Adrenal gland (tissue), 12 donors: ENCODE results near the gene APBA1. TPM values are rescaled to one million over a fixed set of nuclear protein-coding genes. Genes with fewer than 3 reads are reported as not detected.

ENCODE experiments used
- DNase-seq, 7 donors: peaks; one replicate each; pipeline ENCODE4 v3.0.0-alpha.2; 2019 to 2020
- H3K27ac ChIP-seq, 5 donors: fragments of 200-600 bp; sonication (generic) in 4 of 5; 1 replicate in 3 of 5; 2 replicates in 2 of 5; pipeline versions ENCODE4 v1.5.1 to v1.8.0; 2016 to 2020; ENCODE audit warnings: mild to moderate bottlenecking in 1 of 5
- H3K27me3 ChIP-seq: fragments of 200-600 bp; 2 replicates; pipeline ENCODE4 v1.8.0; 2021
- H3K36me3 ChIP-seq, 2 donors: fragments of 200-600 bp; replicated peaks in 1 of 2; 1 replicate in 1 of 2; 2 replicates in 1 of 2; pipeline versions ENCODE4 v1.5.1 to v1.8.0; 2018 to 2022
- H3K4me1 ChIP-seq, 2 donors: fragments of 200-600 bp; replicated peaks in 1 of 2; 1 replicate in 1 of 2; 2 replicates in 1 of 2; pipeline versions ENCODE4 v1.5.1 to v1.8.0; 2018 to 2021
- H3K4me3 ChIP-seq, 4 donors: fragments of 200-600 bp; sonication (generic) in 3 of 4; one replicate each; pipeline ENCODE4 v1.5.1; 2016 to 2018
- H3K9me3 ChIP-seq, 3 donors: fragments of 200-600 bp; sonication (generic) in 1 of 3; replicated peaks in 1 of 3; 1 replicate in 2 of 3; 2 replicates in 1 of 3; pipeline versions ENCODE4 v1.5.1 to v1.8.0; 2016 to 2021
- CTCF ChIP-seq, 6 experiments: fragments of 450-650 bp in 4 of 6; fragments of 200-600 bp in 2 of 6; sonication (generic) in 1 of 6; IDR thresholded peaks; 1 replicate in 5 of 6; 2 replicates in 1 of 6; pipeline versions ENCODE4 v1.5.1 to v1.8.0; 2016 to 2021; ENCODE audit warnings: antibody characterized with exemption in 6 of 6, mild to moderate bottlenecking in 2 of 6, moderate library complexity in 1 of 6
- POLR2A ChIP-seq, 2 donors: fragments of 450-650 bp; IDR thresholded peaks; one replicate each; pipeline ENCODE4 v1.6.1; 2017; ENCODE audit warnings: antibody characterized with exemption in 2 of 2, mild to moderate bottlenecking in 2 of 2, moderate library complexity in 1 of 2
- WGBS, 4 donors: extraction: QIAGEN DNeasy Blood & Tissue Kit in 2 of 4; methylation state at CpG; one replicate each; pipeline versions ENCODE4 v1.1.5 to v1.1.7; 2013 to 2017; 5-methylcytosine and 5-hydroxymethylcytosine counted together
- intact Hi-C, 2 donors: fragments of 100-400 bp; cut with DNase I; formaldehyde crosslinking; loops; one replicate each; pipeline versions ENCODE4 v1.14.1 to v1.15.0; 2022 to 2023
- polyA plus RNA-seq, 3 donors: library from polyadenylated mRNA; stranded (reverse); fragments of 200-250 nt in 2 of 3; fragments of 350-450 nt in 1 of 3; fragmentation: Illumina TruSeq in 1 of 3; extraction: RNeasy Lipid Tissue Mini Kit (QIAGEN cat#74804) in 1 of 3; gene quantifications; one replicate each; pipeline ENCODE4 v1.2.3, GENCODE V29; 2013 to 2014
- total RNA-seq, 9 donors: library from RNA; depleted of rRNA in 4 of 9; stranded (reverse); fragments of >200 nt in 4 of 9; fragments of 120-200 nt in 1 of 9; fragmentation: NEBNext Ultra II Directional in 1 of 9; extraction: Animal tissue kit (Norgen Biotek cat#: 25700) in 1 of 9; gene quantifications; one replicate each; pipeline versions ENCODE4 v1.1.0 to v1.2.4, GENCODE V29; 2013 to 2023
- donor health status: healthy with polysubstance abuse.
- donor health status: Bipolar disorder and iron deficiency.
- donor health status: DM: yes; HTN: yes; CAD: no.
- donor health status: DM: no; HTN: no; CAD: no.
- donor health status: DM: no; HTN: no; CAD: no.
- donor health status: DM: yes; HTN: yes; CAD: no.

The APBA1 gene
- total and polyA plus RNA-seq, 12 donors, result 0.64 to 6.4 (median 3.5) TPM

DNA sequence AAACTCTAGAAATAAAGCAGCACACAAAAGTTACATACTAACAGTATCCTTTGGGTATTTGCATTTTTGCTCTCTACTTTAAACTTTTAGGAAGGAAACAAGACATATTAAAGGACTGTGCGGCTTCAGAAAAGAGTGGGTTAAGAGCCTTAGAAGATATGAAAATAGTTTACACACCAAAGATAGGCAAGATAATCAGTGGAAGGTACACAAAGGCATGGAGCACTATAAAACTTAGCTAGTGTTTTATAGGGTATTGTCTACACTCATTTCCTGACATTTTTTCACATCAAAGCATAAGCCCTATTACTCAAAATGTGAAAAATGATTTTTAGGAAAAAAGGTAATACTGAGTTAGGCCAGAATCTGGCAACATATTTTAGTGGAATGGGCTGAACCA, 43.7 kb upstream of the APBA1 start:
- H3K4me3 ChIP-seq, result no peak overlapping the region
- intact Hi-C loops, result no loop called here
- TF ChIP-seq CTCF (IDR thresholded peaks at IDR 0.05) (no peak), POLR2A (IDR thresholded peaks at IDR 0.05) (no peak)
- no peak overlapping the region for H3K27ac ChIP-seq
- H3K9me3 ChIP-seq, result no peaks in the 10 kb centered on the region
- H3K36me3 ChIP-seq, result no peaks in the 10 kb centered on the region
- H3K4me1 ChIP-seq, result no peaks in the 10 kb centered on the region
- H3K27me3 ChIP-seq, result no peaks in the 10 kb centered on the region
- WGBS, 4 donors, result 95 to 100% (median 96%) methylated on average over 1 of the region's 1 CpG
- DNase-seq, result no peak

DNA sequence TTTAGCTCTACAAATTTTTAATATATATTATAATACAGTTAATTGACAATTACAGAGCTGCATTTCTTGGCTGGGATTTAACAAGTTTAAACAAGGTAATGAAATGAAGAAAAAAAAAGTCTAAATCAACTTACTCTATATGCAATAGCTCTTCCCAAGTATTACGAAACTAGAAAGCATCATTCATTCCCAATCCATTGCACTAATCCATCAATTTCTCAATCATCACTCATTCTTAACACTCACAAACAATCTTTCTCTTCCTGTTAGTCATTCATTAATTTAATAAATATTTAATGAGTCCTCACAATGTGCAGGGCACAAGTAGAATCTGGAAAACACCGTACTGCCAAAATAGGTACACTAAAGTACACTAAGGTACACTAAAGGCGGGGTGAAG, 42.9 kb upstream of the APBA1 start:
- no peak for DNase-seq
- 97 to 99% (median 98%) methylated on average over 3 of the region's 3 CpGs for WGBS, 4 donors
- no peak for TF ChIP-seq CTCF (IDR thresholded peaks at IDR 0.05)
- no peak for TF ChIP-seq POLR2A (IDR thresholded peaks at IDR 0.05)
- intact Hi-C loops, result no loop called here
- no peaks in the 10 kb centered on the region for H3K4me1 ChIP-seq
- no peaks in the 10 kb centered on the region for H3K9me3 ChIP-seq
- no peak overlapping the region for H3K27ac ChIP-seq
- H3K36me3 ChIP-seq, result no peaks in the 10 kb centered on the region
- no peaks in the 10 kb centered on the region for H3K27me3 ChIP-seq
- no peak overlapping the region for H3K4me3 ChIP-seq

- peaks cover 0 to 6% (median 0%) of the 10 kb centered on the region in 3 donors for H3K9me3 ChIP-seq
- no peak for DNase-seq
- H3K27ac ChIP-seq, result no peak overlapping the region
- WGBS, 4 donors, result 83 to 94% (median 88%) methylated on average over 1 to 2 of the region's 2 CpGs
- TF ChIP-seq POLR2A (IDR thresholded peaks at IDR 0.05), result no peak
- no peak for TF ChIP-seq CTCF (IDR thresholded peaks at IDR 0.05)
- H3K4me1 ChIP-seq, result no peaks in the 10 kb centered on the region
- H3K27me3 ChIP-seq, result no peaks in the 10 kb centered on the region
- intact Hi-C loops, result no loop called here
- H3K36me3 ChIP-seq, result no peaks in the 10 kb centered on the region
- no peak overlapping the region for H3K4me3 ChIP-seq
These were observed 25.3 kb upstream of the APBA1 start for GRCh38 chr9:69697475-69697874.

GRCh38 chr9:69696802-69697201, 24.6 kb upstream of the APBA1 start:
- no peaks in the 10 kb centered on the region for H3K4me1 ChIP-seq
- H3K27ac ChIP-seq, result no peak overlapping the region
- peaks cover 0 to 6% (median 0%) of the 10 kb centered on the region in 3 donors for H3K9me3 ChIP-seq
- WGBS, 4 donors, result 87 to 91% (median 88%) methylated on average over 2 of the region's 2 CpGs
- no peak for DNase-seq
- H3K4me3 ChIP-seq, result no peak overlapping the region
- no peaks in the 10 kb centered on the region for H3K27me3 ChIP-seq
- intact Hi-C loops, result no loop called here
- TF ChIP-seq CTCF (IDR thresholded peaks at IDR 0.05), result no peak
- TF ChIP-seq POLR2A (IDR thresholded peaks at IDR 0.05), result no peak
- H3K36me3 ChIP-seq, result no peaks in the 10 kb centered on the region
